ENCODE measurements around the gene SETD9.

Gene SETD9

GRCh38 chr5:56954262-56954661 lies 44.9 kb downstream of the SETD9 start:
- H3K4me3 ChIP-seq (ENCODE audit: low read depth, low read length): no peak overlapping the region
- TF ChIP-seq CTCF (IDR thresholded peaks at IDR 0.05; ENCODE audit: low read depth, low read length): no peak

GRCh38 chr5:56958595-56958994 lies 49.2 kb downstream of the SETD9 start:
- no peak overlapping the region for H3K4me3 ChIP-seq (ENCODE audit: low read depth, low read length)
- no peak for TF ChIP-seq CTCF (IDR thresholded peaks at IDR 0.05; ENCODE audit: low read depth, low read length)

- no peak overlapping the region for H3K4me3 ChIP-seq (ENCODE audit: low read depth, low read length)
- TF ChIP-seq CTCF (IDR thresholded peaks at IDR 0.05; ENCODE audit: low read depth, low read length): no peak
These were observed 49.9 kb downstream of the SETD9 start for GRCh38 chr5:56959326-56959725.

- no peak for TF ChIP-seq CTCF (IDR thresholded peaks at IDR 0.05; ENCODE audit: low read depth, low read length)
- H3K4me3 ChIP-seq (ENCODE audit: low read depth, low read length): no peak overlapping the region
These were observed 52.4 kb downstream of the SETD9 start for GRCh38 chr5:56961746-56962145.

GRCh38 chr5:56962286-56962685 lies 52.9 kb downstream of the SETD9 start:
- no peak overlapping the region for H3K4me3 ChIP-seq (ENCODE audit: low read depth, low read length)
- no peak for TF ChIP-seq CTCF (IDR thresholded peaks at IDR 0.05; ENCODE audit: low read depth, low read length)

GRCh38 chr5:56963246-56963645 lies 53.9 kb downstream of the SETD9 start:
- TF ChIP-seq CTCF (IDR thresholded peaks at IDR 0.05; ENCODE audit: low read depth, low read length): no peak
- H3K4me3 ChIP-seq (ENCODE audit: low read depth, low read length): no peak overlapping the region

GRCh38 chr5:56964173-56964572 lies 54.8 kb downstream of the SETD9 start:
- TF ChIP-seq CTCF (IDR thresholded peaks at IDR 0.05; ENCODE audit: low read depth, low read length): no peak
- H3K4me3 ChIP-seq (ENCODE audit: low read depth, low read length): no peak overlapping the region
